Hepatocyte (in vitro differentiated cells): Measurements from ENCODE around the gene SV2A. TPM values are rescaled to one million over a fixed set of nuclear protein-coding genes. Genes with fewer than 3 reads are reported as not detected.

ENCODE experiments used
- DNase-seq: peaks from one replicate; pipeline ENCODE4 v3.0.0-alpha.2; 2016; ENCODE audit warnings: low spot score
- H2AFZ ChIP-seq: fragments of 200-600 bp; sonication (generic); 2 replicates; pipeline ENCODE4 v1.6.0; 2016; ENCODE audit warnings: antibody characterized with exemption, mild to moderate bottlenecking
- H3K27ac ChIP-seq: fragments of 200-600 bp; sonication (generic); 2 replicates; pipeline ENCODE4 v1.5.1; 2016; ENCODE audit warnings: mild to moderate bottlenecking
- H3K27me3 ChIP-seq: fragments of 200-600 bp; sonication (generic); 2 replicates; pipeline ENCODE4 v1.6.1; 2016
- H3K36me3 ChIP-seq: fragments of 200-600 bp; sonication (generic); replicated peaks from 2 replicates; pipeline ENCODE4 v1.5.1; 2016; ENCODE audit warnings: low read depth; ENCODE audit not compliant: insufficient read depth
- H3K4me1 ChIP-seq: fragments of 200-600 bp; sonication (generic); 2 replicates; pipeline ENCODE4 v1.5.1; 2016; ENCODE audit warnings: mild to moderate bottlenecking, moderate library complexity; ENCODE audit not compliant: insufficient read depth
- H3K4me2 ChIP-seq: fragments of 200-600 bp; sonication (generic); 2 replicates; pipeline ENCODE4 v1.6.0; 2016
- H3K4me3 ChIP-seq: fragments of 200-600 bp; sonication (generic); 2 replicates; pipeline ENCODE4 v1.5.1; 2016; ENCODE audit warnings: mild to moderate bottlenecking
- H3K79me2 ChIP-seq: fragments of 200-600 bp; sonication (generic); 2 replicates; pipeline ENCODE4 v1.6.0; 2017; ENCODE audit warnings: mild to moderate bottlenecking
- H3K9me2 ChIP-seq: fragments of 200-600 bp; sonication (generic); replicated peaks from 2 replicates; pipeline ENCODE4 v1.6.0; 2017; ENCODE audit warnings: mild to moderate bottlenecking; ENCODE audit not compliant: insufficient read depth
- H3K9me3 ChIP-seq: fragments of 200-600 bp; sonication (generic); 2 replicates; pipeline ENCODE4 v1.5.1; 2016; ENCODE audit warnings: low read depth, mild to moderate bottlenecking
- H4K20me1 ChIP-seq: fragments of 200-600 bp; sonication (generic); 2 replicates; pipeline ENCODE4 v1.6.0; 2016; ENCODE audit warnings: mild to moderate bottlenecking; ENCODE audit not compliant: insufficient read depth, poor library complexity, severe bottlenecking
- EZH2 ChIP-seq: fragments of 200-600 bp; sonication (generic); IDR thresholded peaks from 2 replicates; pipeline ENCODE4 v1.6.1; 2016; ENCODE audit warnings: antibody characterized with exemption, mild to moderate bottlenecking, borderline replicate concordance
- EZH2phosphoT487 ChIP-seq: fragments of 200-600 bp; sonication (generic); IDR thresholded peaks from one replicate; pipeline ENCODE4 v1.6.1; 2018; ENCODE audit warnings: antibody characterized with exemption, mild to moderate bottlenecking, low read depth, moderate library complexity; ENCODE audit not compliant: unreplicated experiment, severe bottlenecking
- WGBS: methylation state at CpG from one replicate; pipeline ENCODE4 v1.1.6; 2016; ENCODE audit warnings: low lambda C conversion rate; ENCODE audit errors: missing lambda C conversion rate; 5-methylcytosine and 5-hydroxymethylcytosine counted together
- polyA plus RNA-seq: library from polyadenylated mRNA; unstranded; fragments of >200 nt; fragmentation: Nextera tagmentation; extraction: Ambion mirVana; gene quantifications from 2 replicates; pipeline ENCODE4 v1.2.1, GENCODE V29; 2016
- total RNA-seq: library from RNA; depleted of rRNA; stranded (reverse); fragments of >200 nt; gene quantifications from 2 replicates; pipeline ENCODE4 v1.2.3, GENCODE V29; 2014
- TF ChIP-seq, protein P1 (sequence below): fragments of 200-600 bp; sonication (generic); IDR thresholded peaks from 2 replicates; pipeline ENCODE4 v1.5.1; 2016; ENCODE audit warnings: antibody characterized with exemption, mild to moderate bottlenecking; ENCODE audit not compliant: poor library complexity

Gene SV2A
- total and polyA plus RNA-seq, 2 experiments from 2014 or later = 5.0 to 5.5 TPM

DNA sequence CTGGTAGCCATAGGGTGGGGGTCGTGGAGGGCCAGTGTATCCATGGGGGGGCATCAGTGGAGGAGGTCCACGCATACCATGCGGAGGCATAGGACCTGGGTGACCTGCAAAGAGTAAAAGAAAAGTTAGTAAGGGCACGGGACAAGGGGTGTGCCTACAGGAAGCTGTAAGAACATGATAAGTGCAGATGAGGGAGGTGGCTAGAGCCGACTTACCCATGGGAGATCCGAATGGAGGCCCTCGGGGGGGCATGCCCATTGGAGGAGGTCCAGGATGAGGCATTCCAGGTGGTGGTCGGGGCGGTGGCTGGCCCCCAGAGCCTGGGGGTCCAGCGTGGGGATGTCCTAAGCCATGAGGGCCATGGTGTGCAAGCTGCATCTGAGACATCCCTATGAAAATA lies 6.0 kb upstream of the SV2A start:
- H3K36me3 ChIP-seq = peaks cover 5% of the 10 kb centered on the region
- H3K79me2 ChIP-seq = peaks cover 25% of the 10 kb centered on the region
- no peaks in the 10 kb centered on the region for H3K27me3 ChIP-seq
- no peak overlapping the region for H3K27ac ChIP-seq
- peaks cover 9% of the 10 kb centered on the region for H4K20me1 ChIP-seq
- no peaks in the 10 kb centered on the region for H3K9me3 ChIP-seq
- DNase-seq = no peak
- H3K4me2 ChIP-seq = no peak overlapping the region
- no peak overlapping the region for H3K4me3 ChIP-seq
- no peak for TF ChIP-seq EZH2
- TF ChIP-seq, protein P1, sequence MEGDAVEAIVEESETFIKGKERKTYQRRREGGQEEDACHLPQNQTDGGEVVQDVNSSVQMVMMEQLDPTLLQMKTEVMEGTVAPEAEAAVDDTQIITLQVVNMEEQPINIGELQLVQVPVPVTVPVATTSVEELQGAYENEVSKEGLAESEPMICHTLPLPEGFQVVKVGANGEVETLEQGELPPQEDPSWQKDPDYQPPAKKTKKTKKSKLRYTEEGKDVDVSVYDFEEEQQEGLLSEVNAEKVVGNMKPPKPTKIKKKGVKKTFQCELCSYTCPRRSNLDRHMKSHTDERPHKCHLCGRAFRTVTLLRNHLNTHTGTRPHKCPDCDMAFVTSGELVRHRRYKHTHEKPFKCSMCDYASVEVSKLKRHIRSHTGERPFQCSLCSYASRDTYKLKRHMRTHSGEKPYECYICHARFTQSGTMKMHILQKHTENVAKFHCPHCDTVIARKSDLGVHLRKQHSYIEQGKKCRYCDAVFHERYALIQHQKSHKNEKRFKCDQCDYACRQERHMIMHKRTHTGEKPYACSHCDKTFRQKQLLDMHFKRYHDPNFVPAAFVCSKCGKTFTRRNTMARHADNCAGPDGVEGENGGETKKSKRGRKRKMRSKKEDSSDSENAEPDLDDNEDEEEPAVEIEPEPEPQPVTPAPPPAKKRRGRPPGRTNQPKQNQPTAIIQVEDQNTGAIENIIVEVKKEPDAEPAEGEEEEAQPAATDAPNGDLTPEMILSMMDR = no peak
- TF ChIP-seq EZH2phosphoT487 = no peak
- WGBS = 94% methylated on average over 8 of the region's 10 CpGs
- no peak overlapping the region for H2AFZ ChIP-seq
- peaks cover 14% of the 10 kb centered on the region for H3K4me1 ChIP-seq
- no peaks in the 10 kb centered on the region for H3K9me2 ChIP-seq

DNA sequence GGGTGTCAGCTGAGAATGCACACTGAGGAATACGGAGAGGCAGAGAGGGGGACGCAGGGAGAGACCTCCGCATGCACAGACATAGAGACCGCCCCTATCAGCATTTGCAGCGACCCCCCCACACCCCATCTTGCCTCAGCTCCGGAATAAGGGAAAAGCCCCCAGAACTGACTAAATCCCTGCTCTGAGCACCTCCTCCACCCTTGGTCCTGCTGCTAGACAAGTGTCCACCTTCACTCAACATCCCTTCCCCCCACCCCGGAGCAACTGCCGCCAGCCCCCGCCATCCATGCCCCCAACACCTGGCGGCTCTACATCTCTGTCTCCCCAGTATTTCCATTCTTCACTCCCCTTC lies 769 bp downstream of the SV2A start:
- H3K4me3 ChIP-seq = no peak overlapping the region
- H3K9me2 ChIP-seq = no peaks in the 10 kb centered on the region
- no peaks in the 10 kb centered on the region for H3K27me3 ChIP-seq
- TF ChIP-seq EZH2phosphoT487 (no peak), EZH2 (no peak)
- TF ChIP-seq, protein P1 = no peak
- no peaks in the 10 kb centered on the region for H3K36me3 ChIP-seq
- no peaks in the 10 kb centered on the region for H3K9me3 ChIP-seq
- H3K4me1 ChIP-seq = peaks cover 8% of the 10 kb centered on the region
- DNase-seq = no peak
- no peak overlapping the region for H3K27ac ChIP-seq
- peak overlapping the region; percentile 89 for H2AFZ ChIP-seq
- H3K79me2 ChIP-seq = no peaks in the 10 kb centered on the region
- WGBS = 12% methylated on average over 6 of the region's 10 CpGs
- H3K4me2 ChIP-seq = peak overlapping the region; percentile 92
- no peaks in the 10 kb centered on the region for H4K20me1 ChIP-seq

DNA sequence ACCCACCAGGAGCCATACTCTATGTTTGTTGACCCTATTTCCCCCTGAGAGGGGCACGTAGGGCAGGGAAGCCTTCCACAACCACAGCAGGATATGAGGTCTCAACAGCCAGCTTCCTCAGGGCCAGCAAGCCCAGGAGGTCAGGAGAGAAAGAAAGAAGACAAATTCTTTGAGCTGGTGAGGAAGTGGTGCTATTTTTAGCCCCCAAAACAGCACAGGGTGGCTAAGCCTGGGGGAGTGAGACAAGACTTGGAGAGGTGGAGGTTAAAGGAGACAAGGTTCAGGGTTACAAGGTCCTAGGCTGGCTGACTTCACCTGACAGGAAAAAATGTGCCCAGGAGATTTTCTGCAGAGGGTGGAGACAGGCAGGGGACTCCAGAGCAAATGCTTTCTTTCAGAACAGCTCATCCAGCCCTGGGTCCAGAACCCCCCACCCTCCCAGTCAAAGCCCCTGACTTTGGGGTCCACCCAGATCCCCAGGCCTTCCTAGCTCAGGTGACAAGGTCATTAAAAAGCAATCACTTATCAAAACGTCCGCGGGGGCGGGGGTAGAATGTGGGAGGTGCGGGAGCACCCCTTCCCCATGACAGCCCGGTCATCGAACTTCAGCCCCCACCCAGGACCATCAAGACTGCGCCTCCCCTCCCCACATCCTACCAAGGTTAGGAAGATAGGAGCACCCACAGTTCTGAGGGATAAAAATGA lies 1.3 kb downstream of the SV2A start:
- Histone ChIP-seq H2AFZ (no peak overlapping the region), H3K27ac (no peak overlapping the region), H3K27me3 (no peaks in the 10 kb centered on the region), H3K4me2 (peak overlapping the region; percentile 92), H3K36me3 (no peaks in the 10 kb centered on the region), H3K4me3 (no peak overlapping the region), H3K4me1 (peaks cover 8% of the 10 kb centered on the region), H3K9me2 (no peaks in the 10 kb centered on the region), H3K79me2 (no peaks in the 10 kb centered on the region), H3K9me3 (no peaks in the 10 kb centered on the region), H4K20me1 (no peaks in the 10 kb centered on the region)
- no peak for DNase-seq
- 23% methylated on average over 8 of the region's 9 CpGs for WGBS
- TF ChIP-seq EZH2phosphoT487 (no peak), EZH2 (no peak)
- TF ChIP-seq, protein P1 = no peak
